ENCODE data around the gene AGO3. TPM values are rescaled to one million over a fixed set of nuclear protein-coding genes. Genes with fewer than 3 reads are reported as not detected.

The AGO3 gene
- total RNA-seq, 1 experiment from 2014 or later, result 26.9 TPM

DNA sequence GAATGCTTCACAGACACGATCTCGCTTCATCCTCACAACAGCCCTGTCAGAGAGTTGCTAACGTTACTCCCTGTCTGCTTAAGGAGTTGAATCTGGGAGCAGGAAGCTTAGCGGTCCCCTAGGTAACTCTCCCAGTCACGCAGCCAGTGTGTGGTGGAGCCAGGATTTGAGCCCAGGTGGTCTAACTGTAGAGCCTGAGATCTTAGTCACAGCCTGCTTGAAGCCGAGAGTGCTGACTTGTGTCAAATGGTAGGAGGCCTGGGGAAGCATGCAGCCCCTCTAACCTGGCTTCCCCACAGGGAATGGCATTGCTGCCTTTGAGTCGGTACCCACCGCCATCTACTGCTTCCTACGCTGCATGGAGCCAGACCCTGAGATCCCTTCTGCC is 161.9 kb downstream of the AGO3 start:
- no peak for DNase-seq (ENCODE audit: low read depth, low spot score)
- Histone ChIP-seq H3K4me3 (replicated peaks in 1 of 2; ENCODE audit: low read depth in 1 of 2, low read length in 2 of 2) (no peak overlapping the region), H3K9ac (ENCODE audit: low read length) (no peak overlapping the region), H3K9me2 (ENCODE audit: insufficient read depth) (no peaks in the 10 kb centered on the region), H3K79me2 (ENCODE audit: insufficient read depth, low read length) (peaks cover 27% of the 10 kb centered on the region), H3K36me3 (ENCODE audit: control insufficient read depth in 1 of 2, insufficient read depth in 2 of 2, low read length in 2 of 2) (peaks cover 26 to 31% of the 10 kb centered on the region in 2 experiments; a peak in 3 of 4 replicates), H3K27me3 (ENCODE audit: insufficient read depth, low read length) (no peaks in the 10 kb centered on the region), H2AFZ (ENCODE audit: low read depth, low read length, poor library complexity, severe bottlenecking) (no peak overlapping the region), H3K27ac (ENCODE audit: low read depth, low read length) (no peak overlapping the region), H3K4me1 (ENCODE audit: control insufficient read depth in 1 of 2, insufficient read depth in 2 of 2, low read length in 2 of 2) (peaks cover 0 to 24% of the 10 kb centered on the region in 2 experiments; a peak in 2 of 4 replicates), H4K20me1 (ENCODE audit: insufficient read depth) (no peaks in the 10 kb centered on the region), H3K9me3 (ENCODE audit: control insufficient read depth in 1 of 2, insufficient read depth in 1 of 2, low read depth in 1 of 2, low read length in 2 of 2) (no peaks in the 10 kb centered on the region), H3K4me2 (ENCODE audit: low read length) (no peak overlapping the region)
- TF ChIP-seq SIN3A (IDR thresholded peaks at IDR 0.05; ENCODE audit: low read depth) (no peak), CBX3 (IDR thresholded peaks at IDR 0.05; ENCODE audit: low read depth) (no peak), EZH2phosphoT487 (IDR thresholded peaks at IDR 0.05; ENCODE audit: borderline replicate concordance) (no peak), YY1 (IDR thresholded peaks at IDR 0.05; ENCODE audit: extremely low read depth, insufficient replicate concordance, low read depth, low read length) (no peak), ZNF274 (IDR thresholded peaks at IDR 0.05; ENCODE audit: low read depth, low read length) (no peak), EGR1 (IDR thresholded peaks at IDR 0.05; ENCODE audit: low read depth) (no peak), ELF1 (IDR thresholded peaks at IDR 0.05; ENCODE audit: borderline replicate concordance, low read depth) (no peak), POLR2A (IDR thresholded peaks at IDR 0.05; ENCODE audit: borderline replicate concordance, extremely low read depth, insufficient read depth, insufficient read length) (no peak), POLR2AphosphoS5 (IDR thresholded peaks at IDR 0.05; ENCODE audit: low read depth, low read length) (no peak), ZFX (IDR thresholded peaks at IDR 0.05) (no peak), CEBPB (IDR thresholded peaks at IDR 0.05; ENCODE audit: low read depth) (no peak)
- TF ChIP-seq, protein P1, sequence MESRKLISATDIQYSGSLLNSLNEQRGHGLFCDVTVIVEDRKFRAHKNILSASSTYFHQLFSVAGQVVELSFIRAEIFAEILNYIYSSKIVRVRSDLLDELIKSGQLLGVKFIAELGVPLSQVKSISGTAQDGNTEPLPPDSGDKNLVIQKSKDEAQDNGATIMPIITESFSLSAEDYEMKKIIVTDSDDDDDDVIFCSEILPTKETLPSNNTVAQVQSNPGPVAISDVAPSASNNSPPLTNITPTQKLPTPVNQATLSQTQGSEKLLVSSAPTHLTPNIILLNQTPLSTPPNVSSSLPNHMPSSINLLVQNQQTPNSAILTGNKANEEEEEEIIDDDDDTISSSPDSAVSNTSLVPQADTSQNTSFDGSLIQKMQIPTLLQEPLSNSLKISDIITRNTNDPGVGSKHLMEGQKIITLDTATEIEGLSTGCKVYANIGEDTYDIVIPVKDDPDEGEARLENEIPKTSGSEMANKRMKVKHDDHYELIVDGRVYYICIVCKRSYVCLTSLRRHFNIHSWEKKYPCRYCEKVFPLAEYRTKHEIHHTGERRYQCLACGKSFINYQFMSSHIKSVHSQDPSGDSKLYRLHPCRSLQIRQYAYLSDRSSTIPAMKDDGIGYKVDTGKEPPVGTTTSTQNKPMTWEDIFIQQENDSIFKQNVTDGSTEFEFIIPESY (IDR thresholded peaks at IDR 0.05; ENCODE audit: extremely low read depth, insufficient replicate concordance, low read length), result no peak
- TF ChIP-seq, protein P2, sequence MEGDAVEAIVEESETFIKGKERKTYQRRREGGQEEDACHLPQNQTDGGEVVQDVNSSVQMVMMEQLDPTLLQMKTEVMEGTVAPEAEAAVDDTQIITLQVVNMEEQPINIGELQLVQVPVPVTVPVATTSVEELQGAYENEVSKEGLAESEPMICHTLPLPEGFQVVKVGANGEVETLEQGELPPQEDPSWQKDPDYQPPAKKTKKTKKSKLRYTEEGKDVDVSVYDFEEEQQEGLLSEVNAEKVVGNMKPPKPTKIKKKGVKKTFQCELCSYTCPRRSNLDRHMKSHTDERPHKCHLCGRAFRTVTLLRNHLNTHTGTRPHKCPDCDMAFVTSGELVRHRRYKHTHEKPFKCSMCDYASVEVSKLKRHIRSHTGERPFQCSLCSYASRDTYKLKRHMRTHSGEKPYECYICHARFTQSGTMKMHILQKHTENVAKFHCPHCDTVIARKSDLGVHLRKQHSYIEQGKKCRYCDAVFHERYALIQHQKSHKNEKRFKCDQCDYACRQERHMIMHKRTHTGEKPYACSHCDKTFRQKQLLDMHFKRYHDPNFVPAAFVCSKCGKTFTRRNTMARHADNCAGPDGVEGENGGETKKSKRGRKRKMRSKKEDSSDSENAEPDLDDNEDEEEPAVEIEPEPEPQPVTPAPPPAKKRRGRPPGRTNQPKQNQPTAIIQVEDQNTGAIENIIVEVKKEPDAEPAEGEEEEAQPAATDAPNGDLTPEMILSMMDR (IDR thresholded peaks at IDR 0.05 in 2 of 3, conservative IDR thresholded peaks at IDR 0.05 in 1 of 3; ENCODE audit: borderline replicate concordance in 1 of 3, insufficient read depth in 1 of 3, low read depth in 2 of 3, low read length in 2 of 3), result no peak
- ChIA-PET RAD21 (ENCODE audit: low non-redundant PET in 1 of 2, low total read pairs in 2 of 2, uncharacterized antibody in 2 of 2, unreplicated experiment in 2 of 2) (no interaction called here), CTCF (no interaction called here), POLR2A (no interaction called here)
- intact Hi-C loops (cut with micrococcal nuclease), result no loop called here
- no TSS peak for BruUV-seq (replicated peaks)
- no peak for ATAC-seq

Data from HCT116 (cell line).